Measurements from ENCODE around the gene KLF3.
"Not testable (repeated sequence)": the region's sequence is repeated elsewhere in the genome, so short reads cannot be mapped to it uniquely, and the experiment has no call there.

KLF3 gene

DNA sequence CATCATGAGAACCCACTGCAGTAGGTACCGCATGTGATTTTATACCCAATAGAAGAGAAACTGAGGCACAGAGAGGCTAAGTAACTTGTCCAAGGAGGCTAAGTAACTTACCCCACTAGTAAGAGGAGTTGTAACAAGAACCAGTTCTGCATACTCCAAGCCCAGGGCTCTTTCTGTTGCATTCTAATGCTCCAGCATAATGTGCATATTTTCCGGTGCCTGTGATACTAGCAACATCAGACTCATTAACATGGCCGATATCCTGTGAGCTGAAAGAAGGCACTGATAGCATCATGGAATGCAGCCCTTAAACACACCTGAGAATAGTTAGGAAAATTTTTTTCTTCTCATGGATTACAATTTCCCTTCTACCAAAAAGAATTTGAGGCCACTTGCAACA, 39.7 kb upstream of the KLF3 start:
- POLR2A ChIA-PET: no interaction called here
- TF ChIP-seq ARNT (IDR thresholded peaks at IDR 0.05) (no peak), FOXK2 (IDR thresholded peaks at IDR 0.05) (no peak), HDGF (IDR thresholded peaks at IDR 0.05; ENCODE audit: borderline replicate concordance) (no peak), FOXA1 (IDR thresholded peaks at IDR 0.05) (no peak), L3MBTL2 (conservative IDR thresholded peaks at IDR 0.05) (no peak), LEF1 (IDR thresholded peaks at IDR 0.05; ENCODE audit: borderline replicate concordance) (no peak), SUZ12 (IDR thresholded peaks at IDR 0.05) (no peak), CTBP1 (IDR thresholded peaks at IDR 0.05; ENCODE audit: borderline replicate concordance) (no peak), BHLHE40 (IDR thresholded peaks at IDR 0.05; ENCODE audit: borderline replicate concordance) (no peak), SP1 (IDR thresholded peaks at IDR 0.05) (no peak), ELF4 (IDR thresholded peaks at IDR 0.05) (no peak), ZNF384 (IDR thresholded peaks at IDR 0.05) (no peak), FOXM1 (IDR thresholded peaks at IDR 0.05; ENCODE audit: borderline replicate concordance) (no peak), NFRKB (IDR thresholded peaks at IDR 0.05) (no peak)
- TF ChIP-seq, protein P1, sequence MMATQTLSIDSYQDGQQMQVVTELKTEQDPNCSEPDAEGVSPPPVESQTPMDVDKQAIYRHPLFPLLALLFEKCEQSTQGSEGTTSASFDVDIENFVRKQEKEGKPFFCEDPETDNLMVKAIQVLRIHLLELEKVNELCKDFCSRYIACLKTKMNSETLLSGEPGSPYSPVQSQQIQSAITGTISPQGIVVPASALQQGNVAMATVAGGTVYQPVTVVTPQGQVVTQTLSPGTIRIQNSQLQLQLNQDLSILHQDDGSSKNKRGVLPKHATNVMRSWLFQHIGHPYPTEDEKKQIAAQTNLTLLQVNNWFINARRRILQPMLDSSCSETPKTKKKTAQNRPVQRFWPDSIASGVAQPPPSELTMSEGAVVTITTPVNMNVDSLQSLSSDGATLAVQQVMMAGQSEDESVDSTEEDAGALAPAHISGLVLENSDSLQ (IDR thresholded peaks at IDR 0.05): no peak
- DNase-seq (ENCODE audit: extremely low spot score): no peak
- CTCF ChIA-PET: no interaction called here

- no peak for DNase-seq (ENCODE audit: extremely low spot score)
- POLR2A ChIA-PET: no interaction called here
- CTCF ChIA-PET: no interaction called here
- no peak for TF ChIP-seq ELF4 (IDR thresholded peaks at IDR 0.05)
- TF ChIP-seq, protein P1 (IDR thresholded peaks at IDR 0.05): no peak
Measured at GRCh38 chr4:38625508-38625907, 38.5 kb upstream of the KLF3 start.

DNA sequence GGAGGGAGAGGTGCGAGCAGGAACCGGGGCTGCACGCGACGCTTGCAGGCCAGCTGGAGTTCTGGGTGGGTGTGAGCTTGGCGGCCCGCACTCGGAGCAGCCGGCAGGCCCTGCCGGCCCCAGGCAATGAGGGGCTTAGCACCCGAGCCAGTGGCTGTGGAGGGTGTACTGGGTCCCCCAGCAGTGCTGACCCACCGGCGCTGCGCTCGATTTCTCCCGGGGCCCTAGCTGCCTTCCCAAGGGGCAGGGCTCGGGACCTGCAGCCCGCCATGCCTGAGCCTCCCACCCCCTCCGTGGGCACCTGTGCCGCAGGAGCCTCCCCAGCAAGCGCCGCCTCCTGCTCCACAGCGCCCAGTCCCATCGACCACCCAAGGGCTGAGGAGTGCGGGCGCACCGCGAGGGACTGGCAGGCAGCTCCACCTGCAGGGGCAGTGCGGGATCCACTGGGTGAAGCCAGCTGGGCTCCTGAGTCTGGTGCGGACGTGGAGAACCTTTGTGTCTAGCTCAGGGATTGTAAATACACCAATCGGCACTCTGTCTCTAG, 37.0 kb upstream of the KLF3 start:
- CTCF ChIA-PET; DNase-seq (ENCODE audit: extremely low spot score); POLR2A ChIA-PET: not testable (repeated sequence)

DNA sequence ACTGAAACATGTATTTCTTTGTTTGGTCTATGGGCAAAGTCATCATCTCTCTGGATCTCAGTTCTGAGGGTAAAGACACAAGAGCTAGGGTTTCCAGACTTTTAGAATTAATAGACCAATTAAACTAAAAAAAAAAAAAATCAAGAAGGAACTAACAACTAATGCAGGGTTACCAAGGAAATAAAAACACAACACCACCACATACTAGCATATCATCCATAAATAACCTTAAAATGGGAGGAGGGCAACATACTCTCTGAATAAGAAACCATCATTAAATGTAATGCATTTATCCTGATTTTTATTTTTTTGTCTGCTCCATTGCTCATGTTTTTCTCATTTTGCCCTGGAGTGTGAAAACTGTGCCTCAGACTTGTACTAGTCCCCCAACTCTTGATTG, 33.5 kb upstream of the KLF3 start:
- POLR2A ChIA-PET: no interaction called here
- TF ChIP-seq TARDBP (IDR thresholded peaks at IDR 0.05): no peak
- no peak for TF ChIP-seq FOXK2 (IDR thresholded peaks at IDR 0.05)
- TF ChIP-seq SUZ12 (IDR thresholded peaks at IDR 0.05): no peak
- no peak for TF ChIP-seq SP1 (IDR thresholded peaks at IDR 0.05)
- no peak for TF ChIP-seq FOXM1 (IDR thresholded peaks at IDR 0.05; ENCODE audit: borderline replicate concordance)
- TF ChIP-seq L3MBTL2 (conservative IDR thresholded peaks at IDR 0.05): no peak
- TF ChIP-seq ARNT (IDR thresholded peaks at IDR 0.05): no peak
- no peak for TF ChIP-seq BHLHE40 (IDR thresholded peaks at IDR 0.05; ENCODE audit: borderline replicate concordance)
- no peak for TF ChIP-seq NFRKB (IDR thresholded peaks at IDR 0.05)
- TF ChIP-seq, protein P1 (IDR thresholded peaks at IDR 0.05): no peak
- TF ChIP-seq CTBP1 (IDR thresholded peaks at IDR 0.05; ENCODE audit: borderline replicate concordance): no peak
- no peak for TF ChIP-seq FOXA1 (IDR thresholded peaks at IDR 0.05)
- TF ChIP-seq ELF4 (IDR thresholded peaks at IDR 0.05): no peak
- TF ChIP-seq ZNF384 (IDR thresholded peaks at IDR 0.05): no peak
- TF ChIP-seq HDGF (IDR thresholded peaks at IDR 0.05; ENCODE audit: borderline replicate concordance): no peak
- CTCF ChIA-PET: no interaction called here
- DNase-seq (ENCODE audit: extremely low spot score): no peak

DNA sequence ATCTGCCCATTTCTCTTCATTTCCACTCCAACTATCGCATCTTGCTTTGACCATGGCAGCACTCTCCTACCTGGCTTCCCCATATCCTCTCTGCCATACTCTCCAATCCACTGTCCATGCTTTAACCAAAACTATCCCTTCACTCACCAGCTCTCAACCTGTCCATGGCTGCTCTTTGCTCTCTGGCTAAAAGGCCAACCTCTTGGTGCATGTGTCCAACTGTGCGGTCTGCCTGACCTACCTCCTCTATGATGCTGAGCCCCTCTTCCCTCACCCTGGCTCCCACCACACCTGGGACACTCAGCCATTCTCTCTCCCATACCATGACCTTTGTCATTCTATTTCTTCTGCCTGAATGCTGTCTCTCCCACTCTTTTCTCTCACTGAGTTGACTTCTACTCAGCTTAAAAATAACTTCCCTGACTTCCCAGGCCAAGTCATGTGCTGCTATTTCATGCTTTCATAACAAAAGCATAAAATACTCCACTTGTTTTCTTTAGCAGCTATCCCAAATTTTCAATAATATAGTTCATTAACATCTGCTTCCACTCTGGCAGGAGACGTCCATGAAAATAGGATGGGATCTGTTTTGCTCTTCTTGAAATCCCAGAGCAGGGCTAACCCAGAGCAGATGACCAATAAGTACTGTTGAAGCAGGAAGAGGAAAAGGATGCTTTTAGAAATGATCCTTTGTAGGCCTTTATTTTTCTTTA, 29.8 kb upstream of the KLF3 start:
- ChIA-PET CTCF (no interaction called here), POLR2A (no interaction called here)
- no peak for DNase-seq (ENCODE audit: extremely low spot score)
- TF ChIP-seq HDGF (IDR thresholded peaks at IDR 0.05; ENCODE audit: borderline replicate concordance) (no peak), FOXK2 (IDR thresholded peaks at IDR 0.05) (no peak), TARDBP (IDR thresholded peaks at IDR 0.05) (no peak), FOXA1 (IDR thresholded peaks at IDR 0.05) (no peak)

- CTCF ChIA-PET: no interaction called here
- no peak for DNase-seq (ENCODE audit: extremely low spot score)
- POLR2A ChIA-PET: no interaction called here
- TF ChIP-seq SUZ12 (IDR thresholded peaks at IDR 0.05): no peak
- TF ChIP-seq ARNT (IDR thresholded peaks at IDR 0.05): no peak
- TF ChIP-seq LEF1 (IDR thresholded peaks at IDR 0.05; ENCODE audit: borderline replicate concordance): no peak
- no peak for TF ChIP-seq BHLHE40 (IDR thresholded peaks at IDR 0.05; ENCODE audit: borderline replicate concordance)
- no peak for TF ChIP-seq FOXM1 (IDR thresholded peaks at IDR 0.05; ENCODE audit: borderline replicate concordance)
- no peak for TF ChIP-seq ELF4 (IDR thresholded peaks at IDR 0.05)
- no peak for TF ChIP-seq NFRKB (IDR thresholded peaks at IDR 0.05)
- TF ChIP-seq FOXA1 (IDR thresholded peaks at IDR 0.05): no peak
- no peak for TF ChIP-seq FOXK2 (IDR thresholded peaks at IDR 0.05)
Measured at GRCh38 chr4:38639242-38639641, 24.8 kb upstream of the KLF3 start.

GRCh38 chr4:38641811-38642210, 22.2 kb upstream of the KLF3 start:
- ChIA-PET POLR2A (no interaction called here), CTCF (no interaction called here)
- TF ChIP-seq SUZ12 (IDR thresholded peaks at IDR 0.05): no peak
- TF ChIP-seq ZNF384 (IDR thresholded peaks at IDR 0.05): no peak
- TF ChIP-seq BHLHE40 (IDR thresholded peaks at IDR 0.05; ENCODE audit: borderline replicate concordance): no peak
- no peak for TF ChIP-seq NFRKB (IDR thresholded peaks at IDR 0.05)
- no peak for DNase-seq (ENCODE audit: extremely low spot score)

Data from HEK293T (cell line).